Pancreas (tissue), 10 donors: ENCODE results near the gene ZNF2. TPM values are rescaled to one million over a fixed set of nuclear protein-coding genes. Genes with fewer than 3 reads are reported as not detected.
"Not testable (repeated sequence)": the region's sequence is repeated elsewhere in the genome, so short reads cannot be mapped to it uniquely, and the experiment has no call there.

ENCODE experiments used
- ATAC-seq, 4 donors: fragments of 200-7000 bp; cut with Tn5 transposase; one replicate each; pipeline versions ENCODE4 v1.8.0 to v1.9.1; 2020; ENCODE audit warnings: mild to moderate bottlenecking in 4 of 4, moderate library complexity in 4 of 4
- DNase-seq, 6 donors: peaks; one replicate each; pipeline ENCODE4 v3.0.0-alpha.2; 2020
- FAIRE-seq: peaks from 2 replicates; lab custom pipeline; 2012; peaks lifted over from hg19 to GRCh38; lab: Jason Lieb, UNC
- H3K27ac ChIP-seq, 4 donors: fragments of 200-600 bp; sonication (generic); 1 replicate in 3 of 4; 2 replicates in 1 of 4; pipeline versions ENCODE4 v1.5.0 to v1.8.0; 2020
- H3K27me3 ChIP-seq, 4 donors: fragments of 200-600 bp; one replicate each; pipeline ENCODE4 v1.8.0; 2021
- H3K36me3 ChIP-seq, 3 donors: fragments of 200-600 bp; sonication (generic) in 1 of 3; one replicate each; pipeline versions ENCODE4 v1.5.0 to v1.8.0; 2020 to 2021
- H3K4me1 ChIP-seq, 3 donors: fragments of 200-600 bp; one replicate each; pipeline ENCODE4 v1.8.0; 2021
- H3K4me3 ChIP-seq, 4 donors: fragments of 200-600 bp; sonication (generic) in 2 of 4; one replicate each; pipeline versions ENCODE4 v1.5.0 to v1.8.0; 2020 to 2021
- H3K9me3 ChIP-seq, 4 donors: fragments of 200-600 bp; one replicate each; pipeline ENCODE4 v1.8.0; 2021
- CTCF ChIP-seq, 4 donors: fragments of 200-600 bp; sonication (generic) in 3 of 4; IDR thresholded peaks; one replicate each; pipeline versions ENCODE4 v1.5.0 to v1.8.0; 2021; ENCODE audit warnings: antibody characterized with exemption in 4 of 4
- WGBS, 2 donors: extraction: QIAGEN DNeasy Blood & Tissue Kit; methylation state at CpG; one replicate each; pipeline ENCODE4 v1.1.7; 2013; 5-methylcytosine and 5-hydroxymethylcytosine counted together
- intact Hi-C, 3 donors: fragments of 100-400 bp; cut with DNase I; formaldehyde crosslinking; loops; one replicate each; pipeline versions ENCODE4 v1.11.1 to v1.14.2; 2022
- polyA plus RNA-seq, 2 donors: library from polyadenylated mRNA; stranded (reverse); fragments of 200-250 nt; gene quantifications; one replicate each; pipeline ENCODE4 v1.2.3, GENCODE V29; 2013
- total RNA-seq, 6 donors: library from RNA; stranded (reverse); fragmentation: NEBNext Ultra II Directional in 4 of 6; extraction: Animal tissue kit (Norgen Biotek cat#: 25700) in 4 of 6; gene quantifications; one replicate each; pipeline versions ENCODE4 v1.2.1 to v1.2.4, GENCODE V29; 2021 to 2023
- donor health status: healthy with polysubstance abuse.
- donor health status: DM: no; HTN: no; CAD: no; lungs with moderate emphysema.
- donor health status: DM: no; HTN: no; CAD: no.
- donor health status: control.
- donor health status: control.
- donor health status: Bipolar disorder and iron deficiency.
- donor health status: DM: yes; HTN: yes; CAD: no.
- donor health status: DM: no; HTN: no; CAD: no.
- donor health status: DM: no; HTN: no; CAD: no.
- donor health status: DM: yes; HTN: yes; CAD: no.

The ZNF2 gene
- total and polyA plus RNA-seq, 8 donors, result 0.80 to 2.9 (median 2.0) TPM

GRCh38 chr2:95185973-95186372 lies 20.4 kb downstream of the ZNF2 start:
- TF ChIP-seq CTCF (IDR thresholded peaks at IDR 0.05), result no peak
- intact Hi-C loops, result no loop called here
- ATAC-seq, result no peak
- peaks cover 0 to 18% (median 17%) of the 10 kb centered on the region in 3 donors for H3K36me3 ChIP-seq
- H3K4me1 ChIP-seq, result no peaks in the 10 kb centered on the region
- H3K9me3 ChIP-seq, result no peaks in the 10 kb centered on the region
- 54 to 72% methylated on average over 2 of the region's 2 CpGs for WGBS, 2 donors
- no peak for FAIRE-seq
- no peak overlapping the region for H3K27ac ChIP-seq
- no peak for DNase-seq
- no peak overlapping the region for H3K4me3 ChIP-seq
- no peaks in the 10 kb centered on the region for H3K27me3 ChIP-seq

GRCh38 chr2:95192956-95193355 lies 27.3 kb downstream of the ZNF2 start:
- H3K27me3 ChIP-seq, intact Hi-C loops, ATAC-seq, H3K36me3 ChIP-seq, H3K27ac ChIP-seq, H3K9me3 ChIP-seq, H3K4me1 ChIP-seq, FAIRE-seq, H3K4me3 ChIP-seq: not testable (repeated sequence)
- peak; percentile 38 to 48 (median 46) for TF ChIP-seq CTCF (IDR thresholded peaks at IDR 0.05)
- DNase-seq, result peak; percentile 35 to 83 (median 70)
- WGBS, 2 donors, result 18 to 19% methylated on average over 15 of the region's 15 CpGs

GRCh38 chr2:95203911-95204310 lies 38.3 kb downstream of the ZNF2 start:
- DNase-seq (no peak), FAIRE-seq (no peak), ATAC-seq (no peak)
- Histone ChIP-seq H3K27me3 (no peaks in the 10 kb centered on the region), H3K27ac (no peak overlapping the region), H3K4me1 (peaks cover 0 to 5% (median 0%) of the 10 kb centered on the region in 3 donors), H3K4me3 (no peak overlapping the region), H3K36me3 (no peaks in the 10 kb centered on the region), H3K9me3 (no peaks in the 10 kb centered on the region)
- no peak for TF ChIP-seq CTCF (IDR thresholded peaks at IDR 0.05)
- 83 to 88% methylated on average over 4 of the region's 4 CpGs for WGBS, 2 donors
- intact Hi-C loops, result no loop called here

GRCh38 chr2:95204396-95204795 lies 38.8 kb downstream of the ZNF2 start:
- no peaks in the 10 kb centered on the region for H3K27me3 ChIP-seq
- DNase-seq, result no peak
- no peak for FAIRE-seq
- H3K9me3 ChIP-seq, result no peaks in the 10 kb centered on the region
- H3K4me1 ChIP-seq, result peaks cover 0 to 5% (median 0%) of the 10 kb centered on the region in 3 donors
- H3K4me3 ChIP-seq, result no peak overlapping the region
- no peak for ATAC-seq
- intact Hi-C loops, result no loop called here
- H3K27ac ChIP-seq, result no peak overlapping the region
- no peaks in the 10 kb centered on the region for H3K36me3 ChIP-seq
- TF ChIP-seq CTCF (IDR thresholded peaks at IDR 0.05), result no peak
- 88 to 94% methylated on average over 2 of the region's 2 CpGs for WGBS, 2 donors

- peak overlapping the region in 2 of 4 donors; percentile 85 to 88 for H3K4me3 ChIP-seq
- peaks cover 0 to under 1% (median 0%) of the 10 kb centered on the region in 3 donors for H3K36me3 ChIP-seq
- ATAC-seq (no peak), DNase-seq (no peak), FAIRE-seq (no peak)
- H3K4me1 ChIP-seq, result peaks cover 0 to 5% (median 0%) of the 10 kb centered on the region in 3 donors
- no peaks in the 10 kb centered on the region for H3K9me3 ChIP-seq
- intact Hi-C loops, result no loop called here
- no peaks in the 10 kb centered on the region for H3K27me3 ChIP-seq
- TF ChIP-seq CTCF (IDR thresholded peaks at IDR 0.05), result no peak
- WGBS, 2 donors, result 28 to 38% methylated on average over 10 of the region's 10 CpGs
- H3K27ac ChIP-seq, result no peak overlapping the region
These were observed 40.5 kb downstream of the ZNF2 start for GRCh38 chr2:95206096-95206495.
